PC-3 (cell line): ENCODE data around the gene ECPAS.

ENCODE experiments used
- EZH2 ChIP-seq: fragments of 300-600 bp; sonication (generic); IDR thresholded peaks from one replicate; pipeline ENCODE4 v1.6.1; 2017; ENCODE audit warnings: antibody characterized with exemption, mild to moderate bottlenecking, low read length; ENCODE audit not compliant: unreplicated experiment
- TF ChIP-seq, protein P1 (sequence below): fragments of 300-600 bp; sonication (generic); conservative IDR thresholded peaks from 2 replicates; pipeline ENCODE4 v1.5.1; 2017; ENCODE audit warnings: antibody characterized with exemption, low read depth, mild to moderate bottlenecking, low read length

DNA sequence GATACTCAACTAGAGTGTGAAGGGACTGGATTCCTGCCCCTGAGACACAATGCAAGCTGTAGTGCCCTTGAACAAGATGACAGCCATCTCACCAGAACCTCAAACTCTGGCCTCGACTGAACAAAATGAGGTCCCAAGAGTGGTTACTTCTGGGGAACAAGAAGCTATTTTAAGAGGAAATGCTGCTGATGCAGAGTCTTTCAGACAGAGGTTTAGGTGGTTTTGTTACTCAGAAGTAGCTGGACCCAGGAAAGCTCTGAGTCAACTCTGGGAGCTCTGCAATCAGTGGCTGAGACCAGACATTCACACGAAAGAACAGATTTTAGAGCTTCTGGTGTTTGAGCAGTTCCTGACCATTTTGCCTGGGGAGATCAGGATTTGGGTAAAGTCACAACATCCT lies 43.2 kb upstream of the ECPAS start:
- TF ChIP-seq, protein P1, sequence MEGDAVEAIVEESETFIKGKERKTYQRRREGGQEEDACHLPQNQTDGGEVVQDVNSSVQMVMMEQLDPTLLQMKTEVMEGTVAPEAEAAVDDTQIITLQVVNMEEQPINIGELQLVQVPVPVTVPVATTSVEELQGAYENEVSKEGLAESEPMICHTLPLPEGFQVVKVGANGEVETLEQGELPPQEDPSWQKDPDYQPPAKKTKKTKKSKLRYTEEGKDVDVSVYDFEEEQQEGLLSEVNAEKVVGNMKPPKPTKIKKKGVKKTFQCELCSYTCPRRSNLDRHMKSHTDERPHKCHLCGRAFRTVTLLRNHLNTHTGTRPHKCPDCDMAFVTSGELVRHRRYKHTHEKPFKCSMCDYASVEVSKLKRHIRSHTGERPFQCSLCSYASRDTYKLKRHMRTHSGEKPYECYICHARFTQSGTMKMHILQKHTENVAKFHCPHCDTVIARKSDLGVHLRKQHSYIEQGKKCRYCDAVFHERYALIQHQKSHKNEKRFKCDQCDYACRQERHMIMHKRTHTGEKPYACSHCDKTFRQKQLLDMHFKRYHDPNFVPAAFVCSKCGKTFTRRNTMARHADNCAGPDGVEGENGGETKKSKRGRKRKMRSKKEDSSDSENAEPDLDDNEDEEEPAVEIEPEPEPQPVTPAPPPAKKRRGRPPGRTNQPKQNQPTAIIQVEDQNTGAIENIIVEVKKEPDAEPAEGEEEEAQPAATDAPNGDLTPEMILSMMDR: no peak
- TF ChIP-seq EZH2: no peak
